Measurements from ENCODE around the gene ISYNA1. TPM values are rescaled to one million over a fixed set of nuclear protein-coding genes. Genes with fewer than 3 reads are reported as not detected.

ISYNA1 gene
- polyA plus RNA-seq, 3 donors: 3.7 TPM; not detected in 2

GRCh38 chr19:18419195-18419698 is 18.7 kb downstream of the ISYNA1 start, which contains the start of gene SSBP4:
Gene SSBP4, plus strand, starts transcription at chr19:18419398. Its CDS starts 251 bp downstream, at chr19:18419649.
- DNase-seq: peak; percentile 64 to 69 (median 69)
- Mint-ChIP-seq H3K9me3 (peaks cover 0 to 3% (median 0%) of the 10 kb centered on the region in 7 donors), H3K4me1 (peaks cover 75% of the 10 kb centered on the region), H3K27ac (peak within 1 kb of the TSS; percentile 93 to 100 (median 97)), H3K36me3 (peaks cover 7 to 20% of the 10 kb centered on the region in 2 donors), H3K4me3 (peak within 1 kb of the TSS; percentile 83 to 91), H3K27me3 (ENCODE audit: low read depth in 3 of 3) (peaks cover 0 to 6% (median 2%) of the 10 kb centered on the region in 3 donors)
- Histone ChIP-seq H3K27me3 (ENCODE audit: control insufficient read depth in 2 of 2, insufficient read depth in 2 of 2, low read length in 2 of 2) (no peaks in the 10 kb centered on the region), H3K27ac (ENCODE audit: low read depth in 1 of 2, low read length in 2 of 2) (peak within 1 kb of the TSS; percentile 99), H3K79me2 (ENCODE audit: insufficient read depth, low read length) (peaks cover 46% of the 10 kb centered on the region), H3K36me3 (replicated peaks in 1 of 2; ENCODE audit: control insufficient read depth in 1 of 2, insufficient read depth in 2 of 2, low read length in 2 of 2) (no peaks in the 10 kb centered on the region), H3K9me3 (replicated peaks in 1 of 2; ENCODE audit: control insufficient read depth in 1 of 2, insufficient read depth in 1 of 2, low read length in 2 of 2) (no peaks in the 10 kb centered on the region), H4K20me1 (ENCODE audit: insufficient read depth, low read length) (peaks cover 43% of the 10 kb centered on the region), H2AFZ (ENCODE audit: insufficient read depth, low read depth, low read length, poor library complexity, severe bottlenecking) (peak within 1 kb of the TSS; percentile 63), H3K4me3 (replicated peaks in 1 of 3; ENCODE audit: low read depth in 2 of 3, low read length in 3 of 3) (peak within 1 kb of the TSS; percentile 49 to 74 (median 59)), H3K9ac (ENCODE audit: insufficient read depth, low read length, poor library complexity, severe bottlenecking) (peak within 1 kb of the TSS; percentile 90), H3K4me1 (ENCODE audit: control insufficient read depth in 1 of 2, insufficient read depth in 2 of 2, low read length in 2 of 2) (peaks cover 67 to 85% of the 10 kb centered on the region in 2 donors), H3K4me2 (replicated peaks; ENCODE audit: extremely low read depth, low read length, poor library complexity, severe bottlenecking) (peak within 1 kb of the TSS; percentile 91)
- under 1% methylated on average over 80 of the region's 80 CpGs for WGBS (ENCODE audit: insufficient coverage)
- intact Hi-C loops (cut with micrococcal nuclease): loop anchor here (2.0 to 10.0 kb wide), 4 partner anchors 26 to 214 kb away; partner anchors contain the start of genes IQCN (in 2 of the 2) and RAB3A (in 1 of the 2)
- TF ChIP-seq CTCF (IDR thresholded peaks at IDR 0.05): peak; percentile 64

- Mint-ChIP-seq H3K4me3 (peak overlapping the region; percentile 78 to 85), H3K27me3 (ENCODE audit: low read depth in 3 of 3) (peaks cover 0 to 4% (median 2%) of the 10 kb centered on the region in 3 donors), H3K9me3 (peaks cover 0 to 3% (median 0%) of the 10 kb centered on the region in 7 donors), H3K4me1 (peaks cover 79% of the 10 kb centered on the region), H3K36me3 (peaks cover 7 to 20% of the 10 kb centered on the region in 2 donors), H3K27ac (peak overlapping the region; percentile 93 to 100 (median 97))
- WGBS (ENCODE audit: insufficient coverage): 9% methylated on average over 39 of the region's 39 CpGs
- H2AFZ ChIP-seq (ENCODE audit: insufficient read depth, low read depth, low read length, poor library complexity, severe bottlenecking): peak overlapping the region; percentile 63
- peak overlapping the region; percentile 99 for H3K27ac ChIP-seq (ENCODE audit: low read depth in 1 of 2, low read length in 2 of 2)
- peaks cover 40% of the 10 kb centered on the region for H3K79me2 ChIP-seq (ENCODE audit: insufficient read depth, low read length)
- no peaks in the 10 kb centered on the region for H3K36me3 ChIP-seq (replicated peaks in 1 of 2; ENCODE audit: control insufficient read depth in 1 of 2, insufficient read depth in 2 of 2, low read length in 2 of 2)
- no peaks in the 10 kb centered on the region for H3K9me3 ChIP-seq (replicated peaks in 1 of 2; ENCODE audit: control insufficient read depth in 1 of 2, insufficient read depth in 1 of 2, low read length in 2 of 2)
- no peaks in the 10 kb centered on the region for H3K27me3 ChIP-seq (ENCODE audit: control insufficient read depth in 2 of 2, insufficient read depth in 2 of 2, low read length in 2 of 2)
- DNase-seq: peak; percentile 73 to 80 (median 79)
- peak overlapping the region; percentile 91 for H3K4me2 ChIP-seq (replicated peaks; ENCODE audit: extremely low read depth, low read length, poor library complexity, severe bottlenecking)
- peaks cover 70 to 90% of the 10 kb centered on the region in 2 donors for H3K4me1 ChIP-seq (ENCODE audit: control insufficient read depth in 1 of 2, insufficient read depth in 2 of 2, low read length in 2 of 2)
- peak overlapping the region; percentile 90 for H3K9ac ChIP-seq (ENCODE audit: insufficient read depth, low read length, poor library complexity, severe bottlenecking)
- no peak for TF ChIP-seq CTCF (IDR thresholded peaks at IDR 0.05)
- peak overlapping the region in 2 of 3 experiments; percentile 41 to 74 for H3K4me3 ChIP-seq (replicated peaks in 1 of 3; ENCODE audit: low read depth in 2 of 3, low read length in 3 of 3)
- H4K20me1 ChIP-seq (ENCODE audit: insufficient read depth, low read length): peaks cover 37% of the 10 kb centered on the region
- intact Hi-C loops (cut with micrococcal nuclease): loop anchor here (2.0 to 10.0 kb wide), 4 partner anchors 26 to 214 kb away; partner anchors contain the start of genes IQCN (in 2 of the 2) and RAB3A (in 1 of the 2)
Observed at GRCh38 chr19:18418483-18419194, 19.3 kb downstream of the ISYNA1 start.
